KMS-11 (cell line): ENCODE data around the gene JMJD7.

Experiments used
- H2AFZ ChIP-seq: fragments of 200-600 bp; sonication (generic); 2 replicates; pipeline ENCODE4 v1.6.1; 2016; ENCODE audit warnings: antibody characterized with exemption, mixed run types, low read depth
- H3K27ac ChIP-seq: fragments of 200-600 bp; sonication (generic); 2 replicates; pipeline ENCODE4 v1.6.1; 2016; ENCODE audit warnings: mild to moderate bottlenecking, mixed run types
- H3K27me3 ChIP-seq: fragments of 200-600 bp; sonication (generic); 2 replicates; pipeline ENCODE4 v1.6.1; 2017; ENCODE audit warnings: mild to moderate bottlenecking, low read depth, mixed run types, moderate library complexity; ENCODE audit not compliant: insufficient read depth
- H3K36me3 ChIP-seq: fragments of 200-600 bp; sonication (generic); 2 replicates; pipeline ENCODE4 v1.6.1; 2017; ENCODE audit warnings: mild to moderate bottlenecking, mixed run types; ENCODE audit not compliant: insufficient read depth
- H3K4me1 ChIP-seq: fragments of 200-600 bp; sonication (generic); 2 replicates; pipeline ENCODE4 v1.6.1; 2016; ENCODE audit warnings: mild to moderate bottlenecking, low read depth, mixed run types; ENCODE audit not compliant: poor library complexity, severe bottlenecking
- H3K4me2 ChIP-seq: fragments of 200-600 bp; sonication (generic); 2 replicates; pipeline ENCODE4 v1.7.0; 2016; ENCODE audit warnings: mild to moderate bottlenecking, mixed run types
- H3K4me3 ChIP-seq: fragments of 200-600 bp; sonication (generic); IDR thresholded peaks from 2 replicates; pipeline ENCODE4 v1.6.1; 2017; ENCODE audit warnings: low read depth, low read length, mixed read lengths; ENCODE audit not compliant: insufficient read depth
- H3K79me2 ChIP-seq: fragments of 200-600 bp; sonication (generic); 2 replicates; pipeline ENCODE4 v1.6.1; 2016; ENCODE audit warnings: low read depth, mixed run types; ENCODE audit not compliant: insufficient read depth
- H3K9ac ChIP-seq: fragments of 200-600 bp; sonication (generic); 2 replicates; pipeline ENCODE4 v1.6.1; 2016; ENCODE audit warnings: mild to moderate bottlenecking, mixed run types
- H4K20me1 ChIP-seq: fragments of 200-600 bp; sonication (generic); 2 replicates; pipeline ENCODE4 v1.6.1; 2016; ENCODE audit warnings: mild to moderate bottlenecking, mixed run types; ENCODE audit not compliant: insufficient read depth
- TF ChIP-seq, protein P1 (sequence below): fragments of 200-600 bp; sonication (generic); conservative IDR thresholded peaks from 2 replicates; pipeline ENCODE4 v1.6.1; 2017; ENCODE audit warnings: low read depth, mild to moderate bottlenecking, antibody characterized with exemption, low read length, moderate library complexity, mixed read lengths

The JMJD7 gene

DNA sequence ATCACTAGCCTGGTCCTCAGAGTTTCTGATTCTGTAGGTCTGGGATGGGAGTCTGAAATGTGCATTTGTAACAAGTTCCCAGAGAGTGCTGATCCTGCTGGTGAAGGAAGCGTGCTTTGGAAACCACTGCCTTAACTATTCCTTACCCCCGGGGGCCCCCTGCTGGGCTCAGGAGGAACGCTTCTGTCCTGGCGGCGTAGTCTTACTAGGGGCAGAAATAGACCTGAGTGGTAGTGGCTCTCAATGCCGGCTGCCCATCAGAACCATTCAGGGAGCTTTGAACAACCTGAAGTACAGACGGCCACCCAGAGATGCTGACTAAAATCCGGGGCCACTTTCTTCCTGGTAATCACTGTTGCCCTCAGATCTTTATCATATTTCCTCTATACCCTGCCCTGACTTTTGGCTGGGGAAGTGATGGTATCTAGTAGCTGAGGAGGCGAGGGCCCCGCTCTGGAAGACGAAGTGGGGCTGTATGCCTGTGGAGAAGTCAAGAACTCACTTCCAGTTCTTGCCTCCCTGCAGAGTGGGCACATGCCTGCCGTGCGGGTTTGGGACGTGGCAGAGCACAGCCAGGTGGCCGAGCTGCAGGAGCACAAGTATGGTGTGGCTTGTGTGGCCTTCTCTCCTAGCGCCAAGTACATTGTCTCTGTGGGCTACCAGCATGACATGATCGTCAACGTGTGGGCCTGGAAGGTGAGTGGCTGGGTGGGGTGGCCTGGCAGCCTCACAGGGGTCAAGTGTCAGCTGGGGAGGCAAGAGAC lies 16.3 kb upstream of the JMJD7 start:
- Histone ChIP-seq H3K9ac (no peak overlapping the region), H3K4me2 (peak overlapping the region; percentile 4; the same call in 1 of the 2 replicates), H3K4me1 (peaks cover 11% of the 10 kb centered on the region), H3K79me2 (no peaks in the 10 kb centered on the region), H3K27me3 (no peaks in the 10 kb centered on the region), H4K20me1 (no peaks in the 10 kb centered on the region), H3K36me3 (no peaks in the 10 kb centered on the region), H3K27ac (no peak overlapping the region), H3K4me3 (no peak overlapping the region), H2AFZ (0 out of 2 replicates have a peak overlapping the region, but pooled peaks have one; percentile 15)
- TF ChIP-seq, protein P1, sequence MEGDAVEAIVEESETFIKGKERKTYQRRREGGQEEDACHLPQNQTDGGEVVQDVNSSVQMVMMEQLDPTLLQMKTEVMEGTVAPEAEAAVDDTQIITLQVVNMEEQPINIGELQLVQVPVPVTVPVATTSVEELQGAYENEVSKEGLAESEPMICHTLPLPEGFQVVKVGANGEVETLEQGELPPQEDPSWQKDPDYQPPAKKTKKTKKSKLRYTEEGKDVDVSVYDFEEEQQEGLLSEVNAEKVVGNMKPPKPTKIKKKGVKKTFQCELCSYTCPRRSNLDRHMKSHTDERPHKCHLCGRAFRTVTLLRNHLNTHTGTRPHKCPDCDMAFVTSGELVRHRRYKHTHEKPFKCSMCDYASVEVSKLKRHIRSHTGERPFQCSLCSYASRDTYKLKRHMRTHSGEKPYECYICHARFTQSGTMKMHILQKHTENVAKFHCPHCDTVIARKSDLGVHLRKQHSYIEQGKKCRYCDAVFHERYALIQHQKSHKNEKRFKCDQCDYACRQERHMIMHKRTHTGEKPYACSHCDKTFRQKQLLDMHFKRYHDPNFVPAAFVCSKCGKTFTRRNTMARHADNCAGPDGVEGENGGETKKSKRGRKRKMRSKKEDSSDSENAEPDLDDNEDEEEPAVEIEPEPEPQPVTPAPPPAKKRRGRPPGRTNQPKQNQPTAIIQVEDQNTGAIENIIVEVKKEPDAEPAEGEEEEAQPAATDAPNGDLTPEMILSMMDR = peak; percentile 89

DNA sequence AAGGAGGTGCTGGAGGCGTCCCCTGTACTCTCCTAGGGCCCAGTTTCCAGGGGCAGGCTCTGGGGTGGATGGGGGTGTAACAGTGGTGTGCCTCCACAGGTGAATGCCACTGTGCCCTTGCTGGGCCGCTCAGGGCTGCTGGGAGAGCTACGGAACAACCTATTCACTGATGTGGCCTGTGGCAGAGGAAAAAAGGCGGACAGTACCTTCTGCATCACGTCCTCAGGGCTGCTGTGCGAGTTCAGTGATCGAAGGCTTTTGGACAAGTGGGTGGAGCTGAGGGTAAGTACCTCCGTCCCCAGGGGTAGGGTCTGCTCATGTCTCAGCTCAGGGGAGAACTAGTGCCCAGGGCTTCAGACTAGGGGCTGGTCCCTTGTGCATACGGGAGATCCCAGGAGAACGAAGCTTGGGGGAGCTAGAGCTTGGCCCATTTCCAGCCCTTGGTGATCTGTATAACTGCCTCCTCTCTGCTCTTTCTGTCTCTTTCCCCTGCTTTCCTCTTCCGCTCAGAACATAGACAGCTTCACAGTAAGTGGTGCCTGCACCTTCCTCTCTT lies 15.0 kb upstream of the JMJD7 start:
- Histone ChIP-seq H3K9ac (no peak overlapping the region), H4K20me1 (no peaks in the 10 kb centered on the region), H3K4me2 (no peak overlapping the region), H3K27ac (no peak overlapping the region), H3K4me1 (peaks cover 11% of the 10 kb centered on the region), H3K4me3 (no peak overlapping the region), H2AFZ (no peak overlapping the region), H3K36me3 (no peaks in the 10 kb centered on the region), H3K27me3 (no peaks in the 10 kb centered on the region), H3K79me2 (no peaks in the 10 kb centered on the region)
- TF ChIP-seq, protein P1 = no peak

DNA sequence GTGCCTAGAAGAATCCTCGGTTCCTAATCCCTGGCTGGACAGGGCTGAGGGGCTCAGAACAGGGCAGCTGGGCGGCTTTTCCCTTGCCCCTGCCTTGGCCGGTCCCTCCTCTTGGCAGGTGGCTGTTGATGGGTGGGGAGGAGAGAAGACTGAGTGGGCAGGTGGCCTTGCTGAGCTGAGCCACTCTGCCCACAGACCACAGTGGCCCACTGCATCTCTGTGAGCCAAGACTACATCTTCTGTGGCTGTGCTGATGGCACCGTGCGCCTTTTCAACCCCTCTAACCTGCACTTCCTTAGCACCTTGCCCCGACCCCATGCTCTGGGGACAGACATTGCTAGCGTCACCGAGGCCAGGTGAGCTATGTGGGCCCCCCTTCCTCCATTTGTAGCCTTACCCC lies 14.5 kb upstream of the JMJD7 start:
- Histone ChIP-seq H3K36me3 (no peaks in the 10 kb centered on the region), H2AFZ (no peak overlapping the region), H3K79me2 (no peaks in the 10 kb centered on the region), H3K4me3 (no peak overlapping the region), H3K4me2 (no peak overlapping the region), H3K27ac (no peak overlapping the region), H3K9ac (no peak overlapping the region), H4K20me1 (no peaks in the 10 kb centered on the region), H3K27me3 (no peaks in the 10 kb centered on the region), H3K4me1 (peaks cover 11% of the 10 kb centered on the region)
- TF ChIP-seq, protein P1 = no peak

DNA sequence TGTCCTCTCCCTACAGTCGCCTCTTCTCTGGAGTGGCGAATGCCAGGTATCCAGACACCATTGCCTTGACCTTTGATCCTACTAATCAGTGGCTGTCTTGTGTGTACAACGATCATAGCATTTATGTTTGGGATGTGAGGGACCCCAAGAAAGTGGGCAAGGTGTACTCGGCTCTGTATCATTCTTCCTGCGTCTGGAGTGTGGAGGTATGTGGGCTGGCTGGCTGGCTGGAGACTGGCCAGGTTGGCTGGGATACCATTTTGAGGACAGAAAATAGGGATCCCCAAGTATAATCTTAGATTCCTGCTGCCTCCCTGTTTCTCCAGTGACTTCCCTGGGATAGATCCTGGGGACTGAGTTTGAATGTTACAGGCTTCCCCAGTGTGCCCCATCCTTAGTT lies 13.4 kb upstream of the JMJD7 start:
- Histone ChIP-seq H3K36me3 (no peaks in the 10 kb centered on the region), H3K4me1 (peaks cover 11% of the 10 kb centered on the region), H3K9ac (no peak overlapping the region), H2AFZ (no peak overlapping the region), H4K20me1 (no peaks in the 10 kb centered on the region), H3K27ac (no peak overlapping the region), H3K79me2 (no peaks in the 10 kb centered on the region), H3K4me2 (no peak overlapping the region), H3K4me3 (no peak overlapping the region), H3K27me3 (no peaks in the 10 kb centered on the region)
- TF ChIP-seq, protein P1 = no peak
